Heart left ventricle (tissue), 16 donors: ENCODE measurements around the gene CDC42EP4. TPM values are rescaled to one million over a fixed set of nuclear protein-coding genes. Genes with fewer than 3 reads are reported as not detected.

Experiments
- ATAC-seq, 4 donors: fragments of 200-7000 bp; cut with Tn5 transposase; one replicate each; pipeline ENCODE4 v1.9.1; 2020 to 2022; ENCODE audit warnings: moderate library complexity in 4 of 4, mild to moderate bottlenecking in 3 of 4, moderate number of reproducible peaks in 1 of 4
- DNase-seq, 5 donors: peaks; one replicate each; pipeline ENCODE4 v3.0.0-alpha.2; 2020
- H3K27ac ChIP-seq, 12 donors: fragments of 200-600 bp; sonication (generic) in 4 of 12; one replicate each; pipeline versions ENCODE4 v1.5.0 to v1.8.0; 2016 to 2022; ENCODE audit warnings: mild to moderate bottlenecking in 2 of 12
- H3K27me3 ChIP-seq, 9 donors: fragments of 200-600 bp; sonication (generic) in 2 of 9; one replicate each; pipeline versions ENCODE4 v1.5.1 to v1.8.0; 2016 to 2022; ENCODE audit warnings: mild to moderate bottlenecking in 3 of 9
- H3K36me3 ChIP-seq, 9 donors: fragments of 200-600 bp; sonication (generic) in 2 of 9; one replicate each; pipeline versions ENCODE4 v1.5.0 to v1.8.0; 2018 to 2022; ENCODE audit warnings: mild to moderate bottlenecking in 2 of 9
- H3K4me1 ChIP-seq, 12 donors: fragments of 200-600 bp; sonication (generic) in 4 of 12; one replicate each; pipeline versions ENCODE4 v1.5.0 to v1.8.0; 2016 to 2022; ENCODE audit warnings: mild to moderate bottlenecking in 3 of 12
- H3K4me3 ChIP-seq, 12 donors: fragments of 200-600 bp; sonication (generic) in 4 of 12; one replicate each; pipeline versions ENCODE4 v1.5.0 to v1.8.0; 2017 to 2022; ENCODE audit warnings: mild to moderate bottlenecking in 9 of 12, moderate library complexity in 4 of 12
- H3K9me3 ChIP-seq, 12 donors: fragments of 200-600 bp; sonication (generic) in 4 of 12; one replicate each; pipeline versions ENCODE4 v1.5.0 to v1.8.0; 2016 to 2022; ENCODE audit warnings: mild to moderate bottlenecking in 1 of 12
- POLR2A ChIP-seq, 2 donors: fragments of 450-650 bp; IDR thresholded peaks; one replicate each; pipeline ENCODE4 v1.6.1; 2017; ENCODE audit warnings: antibody characterized with exemption in 2 of 2, mild to moderate bottlenecking in 2 of 2, moderate library complexity in 2 of 2
- WGBS, 4 donors: extraction: QIAGEN DNeasy Blood & Tissue Kit in 2 of 4; methylation state at CpG; one replicate each; pipeline versions ENCODE4 v1.1.5 to v1.1.7; 2013 to 2018; 5-methylcytosine and 5-hydroxymethylcytosine counted together
- intact Hi-C, 10 donors: fragments of 100-400 bp; cut with DNase I; formaldehyde crosslinking; loops; one replicate each; pipeline versions ENCODE4 v1.11.1 to v1.14.2; 2022
- polyA plus RNA-seq, 2 donors: library from polyadenylated mRNA; stranded (reverse); fragments of 200-250 nt; gene quantifications; one replicate each; pipeline ENCODE4 v1.2.3, GENCODE V29; 2013
- total RNA-seq, 9 donors: library from RNA; depleted of rRNA in 2 of 9; stranded (reverse); fragments of >200 nt in 2 of 9; fragmentation: NEBNext Ultra II Directional in 3 of 9; extraction: Animal tissue kit (Norgen Biotek cat#: 25700) in 3 of 9; gene quantifications; one replicate each; pipeline versions ENCODE4 v1.1.0 to v1.2.4, GENCODE V29; 2016 to 2023
- TF ChIP-seq, protein P1 (sequence below), 12 donors: fragments of 200-600 bp; sonication (generic) in 4 of 12; IDR thresholded peaks; one replicate each; pipeline versions ENCODE4 v1.5.0 to v1.8.0; 2018 to 2022; ENCODE audit warnings: antibody characterized with exemption in 12 of 12, mild to moderate bottlenecking in 5 of 12
- donor health status: ischemic (EF 13 %, LVEDD 7.1; RV severe dilation, severe dysfunction).
- donor health status: healthy with polysubstance abuse.
- donor health status: DM: no; HTN: yes; CAD: no.
- donor health status: DM: no; HTN: no; CAD: no.
- donor health status: ischemic (EF 25% LVEDD 6.9; RV normal size, moderate dysfunction).
- donor health status: ischemic (EF 25% LVEDD 5.7; RV mildly dilated, moderate dysfunction).
- donor health status: healthy.
- donor health status: DM: yes; HTN: yes; CAD: no.
- donor health status: ischemic (EF 35%, LVEDD 5.7; RV mildly dilated, moderate dysfunction).
- donor health status: nonischemic (EF 11% LVEDD 7.7; RV severe dilation, severe dysfunction).
- donor health status: DM: yes; HTN: yes; CAD: no.
- donor health status: PGD.
- donor health status: ischemic (EF 29% LVEDD 5.4; RV normal size, mild dysfunction).
- donor health status: nonischemic (EF 23%, LVEDD 6.1; RV moderate dilation, normal function).

CDC42EP4 gene
- total and polyA plus RNA-seq, 11 donors, result 18.6 to 103 (median 37.5) TPM

DNA sequence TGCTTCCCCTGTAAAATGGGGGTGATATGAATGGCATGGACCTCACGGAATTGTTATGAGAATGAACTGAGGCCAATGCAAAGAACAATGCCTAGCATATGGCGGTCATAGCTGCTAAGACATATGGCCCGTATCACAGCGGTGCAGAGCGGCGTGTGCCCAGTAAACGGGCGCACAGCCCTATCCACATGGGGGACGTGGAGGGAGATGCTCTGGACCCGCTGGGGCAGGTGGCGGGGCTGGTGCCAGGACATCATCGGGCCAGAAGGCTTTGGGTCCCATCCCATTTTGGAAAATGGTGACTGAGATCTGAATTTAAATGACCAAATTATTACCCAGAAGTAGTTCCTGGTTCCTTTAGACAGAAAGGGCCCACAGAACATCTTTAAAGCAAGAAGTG is 31.6 kb downstream of the CDC42EP4 start:
- no peak for DNase-seq
- TF ChIP-seq, protein P1, sequence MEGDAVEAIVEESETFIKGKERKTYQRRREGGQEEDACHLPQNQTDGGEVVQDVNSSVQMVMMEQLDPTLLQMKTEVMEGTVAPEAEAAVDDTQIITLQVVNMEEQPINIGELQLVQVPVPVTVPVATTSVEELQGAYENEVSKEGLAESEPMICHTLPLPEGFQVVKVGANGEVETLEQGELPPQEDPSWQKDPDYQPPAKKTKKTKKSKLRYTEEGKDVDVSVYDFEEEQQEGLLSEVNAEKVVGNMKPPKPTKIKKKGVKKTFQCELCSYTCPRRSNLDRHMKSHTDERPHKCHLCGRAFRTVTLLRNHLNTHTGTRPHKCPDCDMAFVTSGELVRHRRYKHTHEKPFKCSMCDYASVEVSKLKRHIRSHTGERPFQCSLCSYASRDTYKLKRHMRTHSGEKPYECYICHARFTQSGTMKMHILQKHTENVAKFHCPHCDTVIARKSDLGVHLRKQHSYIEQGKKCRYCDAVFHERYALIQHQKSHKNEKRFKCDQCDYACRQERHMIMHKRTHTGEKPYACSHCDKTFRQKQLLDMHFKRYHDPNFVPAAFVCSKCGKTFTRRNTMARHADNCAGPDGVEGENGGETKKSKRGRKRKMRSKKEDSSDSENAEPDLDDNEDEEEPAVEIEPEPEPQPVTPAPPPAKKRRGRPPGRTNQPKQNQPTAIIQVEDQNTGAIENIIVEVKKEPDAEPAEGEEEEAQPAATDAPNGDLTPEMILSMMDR (IDR thresholded peaks at IDR 0.05), result no peak
- TF ChIP-seq POLR2A (IDR thresholded peaks at IDR 0.05), result no peak
- peaks cover 4 to 54% (median 35%) of the 10 kb centered on the region in 12 donors for H3K4me1 ChIP-seq
- ATAC-seq, result no peak
- H3K9me3 ChIP-seq, result no peaks in the 10 kb centered on the region
- H3K36me3 ChIP-seq, result peaks cover 0 to 24% (median 15%) of the 10 kb centered on the region in 9 donors
- H3K27me3 ChIP-seq, result no peaks in the 10 kb centered on the region
- 97 to 99% (median 98%) methylated on average over 11 to 12 of the region's 12 CpGs for WGBS, 4 donors
- intact Hi-C loops, result no loop called here
- no peak overlapping the region for H3K4me3 ChIP-seq
- peak overlapping the region in 1 of 12 donors; percentile 79 for H3K27ac ChIP-seq

DNA sequence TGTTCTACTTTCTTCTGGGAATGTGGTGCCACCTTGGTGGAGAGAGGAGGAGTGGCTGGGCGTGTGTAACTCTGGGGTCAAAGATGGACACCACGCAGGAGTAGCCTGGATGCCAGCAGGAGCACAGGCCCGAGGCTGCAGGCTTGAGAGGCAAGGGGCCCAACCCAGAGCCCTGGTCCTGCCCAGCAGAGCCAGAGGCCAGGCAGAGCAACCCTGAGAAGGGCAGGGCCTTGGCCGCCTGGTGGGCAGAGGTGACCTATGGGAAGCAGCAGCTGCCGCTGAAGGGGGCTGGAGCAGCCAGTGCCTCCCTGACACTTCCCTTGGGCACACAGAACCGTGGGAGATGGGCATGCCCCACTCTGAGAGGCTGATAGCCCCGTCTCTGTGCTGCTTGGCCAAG is 32.1 kb downstream of the CDC42EP4 start:
- H3K36me3 ChIP-seq, result peaks cover 0 to 19% (median 10%) of the 10 kb centered on the region in 9 donors
- DNase-seq, result no peak
- H3K4me1 ChIP-seq, result peaks cover 4 to 49% (median 30%) of the 10 kb centered on the region in 12 donors
- no peaks in the 10 kb centered on the region for H3K27me3 ChIP-seq
- intact Hi-C loops, result loop anchor here in 6 of 10 donors (5.0 kb wide), 1 partner anchor 33 kb away; the partner anchor contains the start of gene CDC42EP4 (in 6 of the 6)
- H3K27ac ChIP-seq, result peak overlapping the region in 3 of 12 donors; percentile 63 to 79 (median 65)
- no peak overlapping the region for H3K4me3 ChIP-seq
- no peak for TF ChIP-seq POLR2A (IDR thresholded peaks at IDR 0.05)
- TF ChIP-seq, protein P1 (IDR thresholded peaks at IDR 0.05), result no peak
- H3K9me3 ChIP-seq, result no peaks in the 10 kb centered on the region
- 85 to 93% (median 89%) methylated on average over 6 to 7 of the region's 7 CpGs for WGBS, 4 donors
- peak in 2 of 4 donors; percentile 5 to 6 for ATAC-seq

DNA sequence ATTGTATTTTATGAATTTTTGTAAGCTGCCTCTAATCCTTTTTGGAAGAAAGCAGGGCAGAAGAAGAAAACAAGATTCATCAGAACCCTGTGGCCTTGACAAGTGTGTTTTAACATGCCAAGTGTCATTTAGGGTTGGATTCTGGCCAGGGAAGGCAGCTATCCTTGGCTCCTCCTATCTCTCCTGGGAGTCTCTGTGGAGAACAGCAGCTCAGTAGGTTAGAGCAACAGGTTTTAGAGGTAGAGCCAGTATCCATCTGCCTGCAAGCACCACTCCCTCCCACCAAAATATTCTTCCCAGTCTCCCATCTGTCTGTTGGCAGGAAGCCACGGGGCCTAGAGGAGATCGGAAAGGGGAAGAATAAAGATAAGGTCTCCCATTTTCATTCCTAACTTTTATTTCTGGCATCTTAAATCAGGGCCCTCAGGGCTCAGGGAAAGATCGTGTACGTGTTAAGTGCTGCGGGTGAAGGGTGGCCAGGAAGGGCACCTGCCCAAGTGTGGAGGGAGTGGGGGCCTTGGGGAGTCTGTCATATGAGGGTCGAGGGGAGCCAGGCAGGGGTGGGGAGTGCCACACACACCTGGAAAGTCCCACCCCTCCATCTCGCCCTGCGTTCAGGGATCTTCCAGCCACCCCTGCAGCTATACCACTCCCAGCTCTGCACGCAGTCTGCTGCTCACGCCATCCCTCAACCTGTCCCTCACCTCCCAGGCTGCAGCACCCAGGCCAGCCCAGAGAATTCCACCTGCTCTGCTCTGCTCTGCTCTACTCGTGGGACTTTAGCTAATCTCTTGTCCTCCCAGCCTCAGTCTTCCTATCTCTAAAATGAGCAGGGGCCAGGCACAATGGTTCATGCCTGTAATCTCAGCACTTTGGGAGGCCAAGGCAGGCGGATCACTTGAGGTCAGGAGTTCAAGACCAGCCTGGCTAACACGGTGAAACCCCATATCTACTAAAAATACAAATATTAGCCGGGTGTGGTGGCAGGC is 33.0 kb downstream of the CDC42EP4 start:
- Histone ChIP-seq H3K4me3 (no peak overlapping the region), H3K36me3 (peaks cover 0 to 9% (median under 1%) of the 10 kb centered on the region in 9 donors), H3K27ac (peak overlapping the region; percentile 46 to 86 (median 72)), H3K4me1 (peaks cover 4 to 40% (median 28%) of the 10 kb centered on the region in 12 donors), H3K27me3 (no peaks in the 10 kb centered on the region), H3K9me3 (no peaks in the 10 kb centered on the region)
- WGBS, 4 donors, result 32 to 48% (median 37%) methylated on average over 14 of the region's 14 CpGs
- ATAC-seq (peak; percentile 55 to 68 (median 64)), DNase-seq (peak in 2 of 5 donors; percentile 42 to 63)
- intact Hi-C loops, result loop anchor here in 6 of 10 donors (5.0 kb wide), 1 partner anchor 34 kb away; the partner anchor contains the start of gene CDC42EP4 (in 6 of the 6)
- no peak for TF ChIP-seq POLR2A (IDR thresholded peaks at IDR 0.05)
- TF ChIP-seq, protein P1 (IDR thresholded peaks at IDR 0.05), result no peak

DNA sequence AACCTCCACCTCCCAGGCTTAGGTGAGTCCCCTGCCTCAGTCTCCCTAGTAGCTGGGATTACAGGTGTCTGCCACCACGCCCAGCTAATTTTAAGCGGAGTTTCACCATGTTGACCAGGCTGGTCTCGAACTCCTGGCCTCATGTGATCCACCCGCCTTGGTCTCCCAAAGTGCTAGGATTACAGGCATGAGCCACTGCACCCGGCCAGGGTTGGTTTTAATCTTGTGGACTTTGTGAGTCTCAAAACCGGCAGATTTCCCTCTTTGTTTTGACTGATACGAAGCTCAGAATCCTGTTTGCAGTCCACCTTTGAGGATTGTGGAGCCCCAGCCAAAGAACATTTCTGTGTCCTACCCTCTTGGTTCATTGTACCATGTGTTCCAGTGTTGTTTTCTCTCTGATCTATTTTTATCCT is 33.7 kb downstream of the CDC42EP4 start:
- DNase-seq (no peak), ATAC-seq (peak; percentile 53 to 76 (median 68))
- Histone ChIP-seq H3K27me3 (no peaks in the 10 kb centered on the region), H3K27ac (peak overlapping the region; percentile 46 to 86 (median 72)), H3K4me1 (peaks cover 4 to 33% (median 25%) of the 10 kb centered on the region in 12 donors), H3K4me3 (no peak overlapping the region), H3K36me3 (peaks cover 0 to 7% (median 0%) of the 10 kb centered on the region in 9 donors), H3K9me3 (no peaks in the 10 kb centered on the region)
- WGBS, 4 donors, result 49 to 56% (median 52%) methylated on average over 7 of the region's 7 CpGs
- TF ChIP-seq POLR2A (IDR thresholded peaks at IDR 0.05), result no peak
- TF ChIP-seq, protein P1 (IDR thresholded peaks at IDR 0.05), result no peak
- intact Hi-C loops, result loop anchor here in 6 of 10 donors (5.0 kb wide), 1 partner anchor 34 kb away; the partner anchor contains the start of gene CDC42EP4 (in 6 of the 6)
